G401 (cell line): ENCODE data around the gene EPHA5. TPM values are rescaled to one million over a fixed set of nuclear protein-coding genes. Genes with fewer than 3 reads are reported as not detected.

ENCODE experiments used
- DNase-seq: peaks from one replicate; pipeline ENCODE4 v3.0.0-alpha.2; 2015; ENCODE audit warnings: low spot score
- in situ Hi-C: cut with HindIII; loops from 2 replicates; pipeline ENCODE4 v1.10.0; 2016; ENCODE audit warnings: low sequenced_read_pairs, mixed read lengths
- total RNA-seq: library from RNA; depleted of rRNA; stranded (reverse); fragments of >200 nt; shearing (Covaris generic); gene quantifications from 2 replicates; pipeline ENCODE4 v1.2.3, GENCODE V29; 2014

Gene EPHA5
- total RNA-seq, 1 experiment from 2014 or later = 0.24 TPM

- DNase-seq = no peak
- in situ Hi-C loops = no loop called here
Observed at GRCh38 chr4:65521666-65522065, 148.6 kb downstream of the EPHA5 start.

DNA sequence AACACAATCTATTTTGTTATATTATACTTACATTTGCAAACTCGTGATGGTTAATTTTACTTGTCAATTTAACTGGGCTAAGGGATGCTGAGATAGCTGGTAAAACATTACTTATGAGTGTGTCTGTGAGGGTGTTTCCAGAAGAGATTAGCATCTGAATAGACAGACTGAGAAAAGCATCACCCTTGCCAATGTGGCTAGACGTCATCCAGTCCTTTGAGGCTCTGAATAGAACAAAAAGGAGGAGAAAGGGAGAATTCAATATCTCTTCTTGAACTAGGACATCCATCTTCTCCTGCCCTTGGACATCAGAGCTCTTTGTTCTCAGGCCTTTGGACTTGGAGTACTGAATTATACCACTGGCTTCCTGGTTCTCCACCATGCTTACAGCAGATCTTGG is 154.6 kb downstream of the EPHA5 start:
- no peak for DNase-seq
- in situ Hi-C loops = no loop called here

DNA sequence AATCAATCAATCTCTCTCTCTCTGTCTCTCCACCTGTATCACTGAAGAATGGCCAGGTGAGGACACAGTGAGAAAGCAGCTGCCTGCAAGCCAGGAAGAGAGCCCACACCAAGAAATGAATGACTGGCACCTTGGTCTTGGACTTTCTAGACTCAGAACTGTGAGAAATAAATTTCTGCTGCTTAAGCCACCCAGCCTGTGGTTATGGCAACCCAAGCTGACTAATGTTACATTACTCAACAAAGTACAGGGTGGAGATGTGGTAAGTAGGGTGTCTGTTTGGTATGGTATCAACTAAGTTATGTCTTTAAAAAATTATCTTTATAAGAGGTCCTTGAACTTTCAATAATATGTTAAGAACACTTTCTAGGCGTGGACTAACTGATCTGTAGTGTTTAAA is 159.3 kb downstream of the EPHA5 start:
- DNase-seq = no peak
- in situ Hi-C loops = no loop called here

DNA sequence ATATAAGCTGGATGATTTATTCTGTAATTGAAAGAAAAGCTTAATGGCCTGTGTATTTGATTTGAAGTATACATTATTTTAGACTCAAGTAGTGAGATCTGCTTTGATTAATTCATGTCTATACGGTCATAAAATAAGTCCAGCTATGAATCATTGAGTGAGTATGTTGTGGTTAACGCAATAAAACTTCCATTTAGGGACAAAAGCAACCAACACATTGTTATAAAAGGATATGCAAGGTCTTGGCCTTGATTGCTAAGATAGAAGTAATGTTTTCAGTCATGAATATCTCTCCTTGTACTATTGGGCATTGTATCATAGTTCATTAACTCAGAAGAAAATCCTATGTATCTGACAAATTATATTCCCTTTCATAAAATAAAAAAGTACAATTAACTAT is 162.1 kb downstream of the EPHA5 start:
- no peak for DNase-seq
- in situ Hi-C loops = no loop called here

- DNase-seq = no peak
- in situ Hi-C loops = no loop called here
Observed at GRCh38 chr4:65502131-65502701, 168.1 kb downstream of the EPHA5 start.

GRCh38 chr4:65498606-65499005 is 171.7 kb downstream of the EPHA5 start:
- DNase-seq = no peak
- in situ Hi-C loops = no loop called here

DNA sequence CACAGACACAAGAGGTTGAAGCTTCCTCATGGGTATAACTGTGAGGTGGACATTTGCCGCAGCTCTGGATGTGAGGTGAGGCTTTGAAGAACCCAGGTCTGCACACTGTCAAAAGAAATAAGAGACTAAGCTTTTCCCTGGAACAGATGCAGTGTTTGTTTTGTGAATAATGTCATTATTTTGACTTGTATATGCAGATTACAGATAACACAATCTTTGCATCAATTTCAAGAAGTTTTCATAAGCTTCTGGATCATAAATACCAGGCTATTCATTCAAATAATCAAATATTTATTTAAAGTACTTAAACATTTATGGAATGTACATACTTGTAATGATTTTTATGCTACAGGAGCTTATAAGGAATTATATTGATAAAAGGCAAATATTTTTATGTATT is 174.8 kb downstream of the EPHA5 start:
- no peak for DNase-seq
- in situ Hi-C loops = no loop called here

GRCh38 chr4:65482410-65482809 is 187.9 kb downstream of the EPHA5 start:
- no peak for DNase-seq
- in situ Hi-C loops = no loop called here

- no peak for DNase-seq
- in situ Hi-C loops = no loop called here
Observed at GRCh38 chr4:65472531-65472930, 197.8 kb downstream of the EPHA5 start.

GRCh38 chr4:65467068-65467680 is 203.1 kb downstream of the EPHA5 start:
- DNase-seq = no peak
- in situ Hi-C loops = no loop called here

DNA sequence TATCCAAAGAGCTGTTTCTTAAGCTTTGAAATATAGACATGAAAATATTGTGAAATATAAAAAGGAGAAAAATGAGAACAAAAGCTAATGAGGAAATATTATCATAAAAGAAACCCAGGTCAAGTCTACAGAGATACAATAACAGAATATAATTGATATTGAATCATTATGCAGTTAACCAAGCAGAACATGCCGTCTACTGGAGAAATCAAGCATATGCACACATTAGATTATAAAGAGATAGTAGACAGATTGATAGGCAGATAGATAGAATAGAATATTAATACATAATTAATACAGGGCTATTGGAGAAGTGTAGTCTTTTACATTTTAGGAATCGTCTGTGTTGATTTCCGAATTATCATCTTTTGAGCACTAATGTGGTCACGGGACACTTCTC is 208.5 kb downstream of the EPHA5 start:
- no peak for DNase-seq
- in situ Hi-C loops = no loop called here

DNA sequence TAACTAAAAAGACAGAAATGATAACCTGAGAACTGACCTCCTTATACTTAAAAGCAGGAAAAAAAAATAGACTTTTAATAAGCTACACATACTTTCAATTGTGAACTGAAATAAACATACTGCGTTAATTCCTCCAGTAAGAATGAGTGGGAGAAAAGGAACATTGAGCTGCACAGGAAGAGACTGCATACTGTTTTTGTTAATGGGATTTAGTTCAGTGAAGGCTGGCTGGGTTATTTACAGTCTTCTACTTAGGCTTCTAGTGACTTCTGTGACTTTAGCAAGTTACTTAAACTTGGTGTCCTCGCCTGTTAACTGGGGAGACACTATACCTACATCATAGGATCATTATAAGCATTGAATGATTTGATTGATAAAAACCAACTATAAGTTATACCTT is 213.3 kb downstream of the EPHA5 start:
- no peak for DNase-seq
- in situ Hi-C loops = no loop called here

DNA sequence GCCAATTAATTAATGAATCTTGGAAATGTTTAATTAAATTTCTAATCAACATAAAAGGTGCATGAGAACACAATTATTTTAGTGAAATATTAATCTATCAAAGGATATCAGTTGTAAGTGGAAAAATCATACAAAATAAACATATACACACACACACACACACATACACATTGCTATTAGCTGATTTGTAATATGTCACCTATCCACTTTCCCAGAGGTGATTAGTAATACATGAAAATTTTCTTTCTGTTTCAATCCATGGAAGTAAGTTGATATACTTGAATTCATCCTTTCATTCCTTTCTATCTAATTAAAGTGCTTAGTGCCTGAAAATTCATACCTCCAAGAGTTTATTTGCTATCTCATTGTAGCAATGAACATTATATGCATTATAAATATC is 213.7 kb downstream of the EPHA5 start:
- DNase-seq = no peak
- in situ Hi-C loops = no loop called here

- in situ Hi-C loops = no loop called here
Observed at GRCh38 chr4:65453398-65453797, 216.9 kb downstream of the EPHA5 start.

GRCh38 chr4:65450899-65451298 is 219.4 kb downstream of the EPHA5 start:
- in situ Hi-C loops = no loop called here
- no peak for DNase-seq

More at GRCh38 chr4:65453398-65453797, 216.9 kb downstream of the EPHA5 start:
- no peak for DNase-seq

- in situ Hi-C loops = no loop called here
Observed at GRCh38 chr4:65437102-65437501, 233.2 kb downstream of the EPHA5 start.

DNA sequence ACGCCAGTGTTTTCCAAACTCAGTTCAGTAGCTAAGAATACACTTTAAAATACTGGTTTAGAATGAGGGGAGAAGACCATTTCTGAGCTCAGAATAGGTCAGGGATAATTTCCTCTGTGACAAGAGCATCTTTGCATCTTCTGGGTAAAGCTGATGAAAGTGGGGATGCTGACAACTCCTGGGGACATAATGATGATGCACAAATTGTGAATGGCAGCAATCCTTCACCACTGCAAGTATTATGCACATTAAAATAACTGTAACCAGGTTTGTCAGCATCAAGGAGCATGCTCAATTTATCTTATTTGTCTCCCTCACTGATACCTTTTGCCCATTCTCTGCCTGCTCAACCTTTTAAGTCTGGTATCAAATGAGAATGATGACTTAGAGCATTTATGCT is 248.2 kb downstream of the EPHA5 start:
- in situ Hi-C loops = no loop called here

More at GRCh38 chr4:65437102-65437501, 233.2 kb downstream of the EPHA5 start:
- DNase-seq = no peak

DNA sequence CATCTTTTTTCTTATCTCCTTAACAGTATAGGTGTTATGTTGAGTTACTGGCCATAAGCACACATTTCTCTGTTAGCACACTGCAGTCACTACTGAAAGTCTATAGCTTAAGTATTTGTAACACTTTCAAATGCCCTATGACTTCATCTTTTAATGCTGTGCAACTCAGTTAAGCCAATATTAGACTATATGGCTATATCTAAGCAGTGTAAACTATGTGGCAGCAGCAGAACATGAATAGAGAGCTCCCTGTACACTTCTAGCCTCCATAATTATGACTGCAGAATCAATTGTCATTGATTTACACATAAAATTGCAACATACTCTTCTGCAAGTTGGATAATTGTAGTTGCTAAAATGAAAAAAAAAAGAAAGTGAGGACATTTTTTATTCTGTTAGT is 250.3 kb downstream of the EPHA5 start:
- in situ Hi-C loops = no loop called here

More for the DNA sequence above, 248.2 kb downstream of the EPHA5 start:
- DNase-seq = no peak

DNA sequence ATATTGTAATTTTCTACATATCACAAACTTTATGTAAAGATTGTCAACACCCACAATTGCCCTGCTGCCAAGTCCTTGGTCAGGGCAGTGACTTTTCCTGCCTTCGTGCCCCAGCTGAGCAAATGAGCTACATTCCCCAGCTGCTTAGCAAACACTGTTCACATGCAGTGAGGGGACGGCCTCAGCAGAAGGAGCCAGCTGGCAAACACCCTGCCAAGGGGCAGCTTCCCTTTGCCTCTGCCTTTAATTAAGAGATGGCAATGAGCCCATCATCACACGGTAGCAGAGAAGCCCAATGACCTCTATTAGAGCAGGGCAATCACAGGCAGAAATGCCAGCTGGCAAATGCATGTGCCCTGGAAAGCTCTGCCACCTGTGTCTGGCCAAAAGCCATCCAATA is 253.4 kb downstream of the EPHA5 start:
- in situ Hi-C loops = no loop called here
- peak; percentile 13 for DNase-seq

More for the DNA sequence above, 250.3 kb downstream of the EPHA5 start:
- DNase-seq = no peak

GRCh38 chr4:65407483-65407882 is 262.8 kb downstream of the EPHA5 start:
- DNase-seq = no peak
- in situ Hi-C loops = no loop called here

- in situ Hi-C loops = no loop called here
- no peak for DNase-seq
Observed at GRCh38 chr4:65401083-65401482, 269.2 kb downstream of the EPHA5 start.
